GM20000 (cell line): Measurements from ENCODE around the gene SEMA3B.

ENCODE experiments used
- DNase-seq: peaks from one replicate; pipeline ENCODE4 v3.0.0; 2012; ENCODE audit warnings: low spot score
- CTCF ChIP-seq: IDR thresholded peaks from 2 replicates; pipeline ENCODE4 v1.5.1; 2012; ENCODE audit warnings: mild to moderate bottlenecking, control low read depth; ENCODE audit errors: extremely low read depth, missing control alignments

SEMA3B gene

GRCh38 chr3:50323092-50323600 lies 54.2 kb downstream of the SEMA3B start:
- no peak for TF ChIP-seq CTCF
- DNase-seq, result no peak

GRCh38 chr3:50323614-50324199 lies 54.8 kb downstream of the SEMA3B start:
- no peak for TF ChIP-seq CTCF
- DNase-seq, result no peak

- TF ChIP-seq CTCF, result peak; percentile 76
- peak; percentile 76 for DNase-seq
Measured at GRCh38 chr3:50324351-50325112, 55.6 kb downstream of the SEMA3B start.

GRCh38 chr3:50325113-50325480 lies 56.1 kb downstream of the SEMA3B start:
- no peak for TF ChIP-seq CTCF

GRCh38 chr3:50325497-50326181 lies 56.7 kb downstream of the SEMA3B start:
- DNase-seq, result no peak
- TF ChIP-seq CTCF, result no peak

More at GRCh38 chr3:50325113-50325480, 56.1 kb downstream of the SEMA3B start:
- DNase-seq, result no peak

- DNase-seq, result no peak
- no peak for TF ChIP-seq CTCF
Measured at GRCh38 chr3:50326182-50326541, 57.2 kb downstream of the SEMA3B start.

GRCh38 chr3:50327129-50327528 lies 58.2 kb downstream of the SEMA3B start:
- TF ChIP-seq CTCF, result no peak
- no peak for DNase-seq
